Lung (tissue), 12 donors: ENCODE measurements around the gene GAS2L3. TPM values are rescaled to one million over a fixed set of nuclear protein-coding genes. Genes with fewer than 3 reads are reported as not detected.

Source experiments
- ATAC-seq: fragments of 200-7000 bp; cut with Tn5 transposase; one replicate; pipeline ENCODE4 v1.9.1; 2020; ENCODE audit warnings: moderate number of reproducible peaks; ENCODE audit not compliant: insufficient read depth, low FRiP score
- DNase-seq, 3 donors: peaks; one replicate each; pipeline ENCODE4 v3.0.0-alpha.2; 2013 to 2017
- H3K27ac ChIP-seq, 2 donors: one replicate each; pipeline ENCODE4 v1.5.1; 2013; ENCODE audit warnings: mild to moderate bottlenecking in 2 of 2, moderate library complexity in 2 of 2, control low read depth in 1 of 2, inconsistent platforms in 1 of 2, low read depth in 1 of 2, low read length in 1 of 2
- H3K27me3 ChIP-seq, 3 donors: one replicate each; pipeline ENCODE4 v1.5.1; 2013; ENCODE audit warnings: low read length in 2 of 3; ENCODE audit not compliant: control insufficient read depth in 3 of 3, insufficient read depth in 3 of 3
- H3K36me3 ChIP-seq, 4 donors: one replicate each; pipeline ENCODE4 v1.5.1; 2013; ENCODE audit warnings: low read length in 4 of 4, mild to moderate bottlenecking in 1 of 4, moderate library complexity in 1 of 4; ENCODE audit not compliant: control insufficient read depth in 4 of 4, insufficient read depth in 4 of 4
- H3K4me1 ChIP-seq, 5 donors: one replicate each; pipeline ENCODE4 v1.5.1; 2013; ENCODE audit warnings: low read length in 5 of 5, mild to moderate bottlenecking in 2 of 5, moderate library complexity in 1 of 5; ENCODE audit not compliant: control insufficient read depth in 5 of 5, insufficient read depth in 5 of 5
- H3K4me3 ChIP-seq: one replicate; pipeline ENCODE4 v1.5.1; 2013; ENCODE audit warnings: mild to moderate bottlenecking, control low read depth, moderate library complexity
- H3K9ac ChIP-seq, 2 donors: one replicate each; pipeline ENCODE4 v1.5.1; 2013; ENCODE audit warnings: low read length in 2 of 2, control low read depth in 1 of 2; ENCODE audit not compliant: insufficient read depth in 1 of 2
- H3K9me3 ChIP-seq, 4 donors: one replicate each; pipeline ENCODE4 v1.5.1; 2013; ENCODE audit warnings: low read length in 3 of 4, mild to moderate bottlenecking in 1 of 4, moderate library complexity in 1 of 4; ENCODE audit not compliant: control insufficient read depth in 4 of 4, insufficient read depth in 3 of 4
- CTCF ChIP-seq: IDR thresholded peaks from 2 replicates; pipeline ENCODE4 v1.5.1; 2012; ENCODE audit warnings: mild to moderate bottlenecking; ENCODE audit errors: control extremely low read depth, extremely low read depth
- WGBS, 2 donors: extraction: QIAGEN DNeasy Blood & Tissue Kit; methylation state at CpG; one replicate each; pipeline ENCODE4 v1.1.7; 2013; 5-methylcytosine and 5-hydroxymethylcytosine counted together
- polyA plus RNA-seq, 2 donors: library from polyadenylated mRNA; stranded (reverse); fragments of 200-250 nt; gene quantifications; one replicate each; pipeline ENCODE4 v1.2.1, GENCODE V29; 2013
- total RNA-seq, 2 donors: library from RNA; depleted of rRNA in 1 of 2; stranded (reverse); fragments of >200 nt in 1 of 2; gene quantifications; one replicate each; pipeline ENCODE4 v1.2.1, GENCODE V29; 2014 to 2021
- donor health status: control.
- donor health status: control.
- donor health status: Bipolar disorder and iron deficiency.
- donor health status: healthy.
- donor health status: DM: yes; HTN: yes; CAD: no.

Gene GAS2L3
- total and polyA plus RNA-seq, 4 donors: 1.7 to 15.6 (median 7.0) TPM

GRCh38 chr12:100656856-100657255 is 83.4 kb downstream of the GAS2L3 start:
- H3K4me1 ChIP-seq: no peaks in the 10 kb centered on the region
- no peak for TF ChIP-seq CTCF
- H3K36me3 ChIP-seq: no peaks in the 10 kb centered on the region

GRCh38 chr12:100661300-100661951 is 87.9 kb downstream of the GAS2L3 start:
- no peak for TF ChIP-seq CTCF
- no peak overlapping the region for H3K4me3 ChIP-seq
- WGBS, 2 donors: 48 to 49% methylated on average over 6 of the region's 6 CpGs

More at GRCh38 chr12:100656856-100657255, 83.4 kb downstream of the GAS2L3 start:
- no peaks in the 10 kb centered on the region for H3K9me3 ChIP-seq
- H3K9ac ChIP-seq: no peak overlapping the region
- no peak for ATAC-seq
- H3K27me3 ChIP-seq: peaks cover 0 to 17% (median 3%) of the 10 kb centered on the region in 3 donors
- no peak overlapping the region for H3K4me3 ChIP-seq
- DNase-seq: no peak
- no peak overlapping the region for H3K27ac ChIP-seq

GRCh38 chr12:100666588-100666987 is 93.1 kb downstream of the GAS2L3 start:
- Histone ChIP-seq H3K36me3 (no peaks in the 10 kb centered on the region), H3K4me1 (no peaks in the 10 kb centered on the region), H3K9ac (no peak overlapping the region), H3K27me3 (peaks cover 0 to 19% (median 0%) of the 10 kb centered on the region in 3 donors), H3K4me3 (no peak overlapping the region), H3K27ac (no peak overlapping the region), H3K9me3 (peaks cover 0 to 2% (median 0%) of the 10 kb centered on the region in 4 donors)
- no peak for ATAC-seq
- WGBS, 2 donors: 60 to 75% methylated on average over 2 of the region's 2 CpGs
- TF ChIP-seq CTCF: no peak
- no peak for DNase-seq

More at GRCh38 chr12:100661300-100661951, 87.9 kb downstream of the GAS2L3 start:
- Histone ChIP-seq H3K27me3 (peaks cover 0 to 8% (median 0%) of the 10 kb centered on the region in 3 donors), H3K36me3 (no peaks in the 10 kb centered on the region), H3K4me1 (no peaks in the 10 kb centered on the region), H3K9ac (no peak overlapping the region), H3K9me3 (no peaks in the 10 kb centered on the region), H3K27ac (no peak overlapping the region)
- no peak for DNase-seq
- no peak for ATAC-seq
